GM13976 (cell line): ENCODE data around the gene ZDHHC14.

ENCODE experiments used
- DNase-seq: peaks from one replicate; pipeline ENCODE4 v3.0.0; 2012; ENCODE audit warnings: low spot score
- in situ Hi-C: fragments of 300-500 bp; cut with MboI; formaldehyde crosslinking; loops from one replicate; pipeline ENCODE4 v1.12.0; 2022; ENCODE audit warnings: low sequenced_read_pairs, mixed read lengths, inconsistent platforms; ENCODE audit not compliant: unreplicated experiment
- TF ChIP-seq, protein P1 (sequence below): IDR thresholded peaks from 2 replicates; pipeline ENCODE4 v1.5.1; 2012; ENCODE audit warnings: borderline replicate concordance, mild to moderate bottlenecking; ENCODE audit not compliant: insufficient read depth; ENCODE audit errors: extremely low read depth, missing control alignments, control extremely low read depth

Gene ZDHHC14

DNA sequence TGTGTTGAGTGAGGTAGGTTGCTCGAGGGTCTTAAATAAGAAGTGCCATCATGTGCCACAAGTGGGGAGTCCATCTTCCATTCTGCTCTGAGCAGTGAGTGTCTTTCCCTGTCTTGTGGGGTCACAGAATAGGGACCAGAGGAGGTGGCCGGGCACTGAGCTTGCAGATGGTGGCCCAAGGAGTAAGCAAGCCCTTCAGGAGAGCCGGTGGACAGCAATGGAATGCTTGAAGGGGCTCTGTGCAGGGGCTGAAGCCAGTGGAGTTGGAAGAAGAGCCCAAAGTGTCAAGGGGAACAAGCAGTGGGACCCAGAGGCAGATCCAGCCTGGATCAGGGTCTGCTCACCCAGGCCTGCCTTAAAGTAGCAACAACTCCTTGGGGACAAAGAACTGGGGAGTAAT, 228.6 kb downstream of the ZDHHC14 start:
- TF ChIP-seq, protein P1, sequence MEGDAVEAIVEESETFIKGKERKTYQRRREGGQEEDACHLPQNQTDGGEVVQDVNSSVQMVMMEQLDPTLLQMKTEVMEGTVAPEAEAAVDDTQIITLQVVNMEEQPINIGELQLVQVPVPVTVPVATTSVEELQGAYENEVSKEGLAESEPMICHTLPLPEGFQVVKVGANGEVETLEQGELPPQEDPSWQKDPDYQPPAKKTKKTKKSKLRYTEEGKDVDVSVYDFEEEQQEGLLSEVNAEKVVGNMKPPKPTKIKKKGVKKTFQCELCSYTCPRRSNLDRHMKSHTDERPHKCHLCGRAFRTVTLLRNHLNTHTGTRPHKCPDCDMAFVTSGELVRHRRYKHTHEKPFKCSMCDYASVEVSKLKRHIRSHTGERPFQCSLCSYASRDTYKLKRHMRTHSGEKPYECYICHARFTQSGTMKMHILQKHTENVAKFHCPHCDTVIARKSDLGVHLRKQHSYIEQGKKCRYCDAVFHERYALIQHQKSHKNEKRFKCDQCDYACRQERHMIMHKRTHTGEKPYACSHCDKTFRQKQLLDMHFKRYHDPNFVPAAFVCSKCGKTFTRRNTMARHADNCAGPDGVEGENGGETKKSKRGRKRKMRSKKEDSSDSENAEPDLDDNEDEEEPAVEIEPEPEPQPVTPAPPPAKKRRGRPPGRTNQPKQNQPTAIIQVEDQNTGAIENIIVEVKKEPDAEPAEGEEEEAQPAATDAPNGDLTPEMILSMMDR, result no peak
- in situ Hi-C loops, result no loop called here
- no peak for DNase-seq

DNA sequence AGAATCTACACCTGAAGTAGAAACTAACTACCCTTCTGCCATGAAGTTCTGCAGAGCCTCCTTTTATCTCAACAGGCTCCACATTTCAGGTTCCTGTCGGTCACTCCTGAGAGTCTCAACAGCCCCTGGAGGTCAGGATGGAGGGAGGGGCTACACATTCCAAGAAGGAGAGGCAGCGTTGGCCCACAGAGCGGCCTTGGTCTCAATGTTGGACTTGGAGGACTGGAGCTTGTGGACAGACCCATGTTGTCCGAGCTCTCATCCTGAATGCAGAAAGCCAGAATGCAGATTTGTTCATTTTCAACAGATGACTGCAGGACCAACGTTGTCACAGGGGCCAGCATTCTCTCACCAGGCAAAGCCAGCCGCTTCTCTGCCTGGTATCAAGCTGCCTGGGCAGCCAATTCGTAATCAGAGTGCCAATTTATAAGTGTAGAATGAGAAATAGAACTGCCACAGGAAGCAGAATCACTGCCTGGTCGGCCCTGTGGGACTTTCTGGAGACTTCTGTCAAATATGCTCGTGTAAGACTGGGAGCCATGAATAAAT, 229.5 kb downstream of the ZDHHC14 start:
- in situ Hi-C loops, result no loop called here

DNA sequence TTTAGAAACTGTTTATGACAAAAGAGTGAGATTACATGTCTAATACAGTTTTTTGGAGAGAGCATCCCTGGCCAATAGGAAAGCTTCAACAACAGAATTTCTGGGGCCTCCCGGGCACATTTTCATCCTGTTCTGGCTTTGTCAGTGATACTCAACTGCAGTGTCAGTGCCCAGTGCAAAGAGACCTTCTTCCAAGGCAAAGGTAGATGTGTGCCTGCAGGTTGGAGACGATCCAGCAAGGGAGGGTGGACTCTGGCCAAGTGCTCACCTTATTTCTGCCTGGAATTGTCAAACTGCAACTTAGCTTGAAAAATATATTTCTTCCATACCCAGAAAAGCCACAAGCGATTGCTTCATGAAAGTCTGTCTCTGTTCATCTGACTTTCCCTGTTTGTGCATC, 230.4 kb downstream of the ZDHHC14 start:
- no peak for DNase-seq
- in situ Hi-C loops, result no loop called here
- TF ChIP-seq, protein P1, result no peak

More for the DNA sequence above, 229.5 kb downstream of the ZDHHC14 start:
- no peak for DNase-seq
- TF ChIP-seq, protein P1, result no peak

DNA sequence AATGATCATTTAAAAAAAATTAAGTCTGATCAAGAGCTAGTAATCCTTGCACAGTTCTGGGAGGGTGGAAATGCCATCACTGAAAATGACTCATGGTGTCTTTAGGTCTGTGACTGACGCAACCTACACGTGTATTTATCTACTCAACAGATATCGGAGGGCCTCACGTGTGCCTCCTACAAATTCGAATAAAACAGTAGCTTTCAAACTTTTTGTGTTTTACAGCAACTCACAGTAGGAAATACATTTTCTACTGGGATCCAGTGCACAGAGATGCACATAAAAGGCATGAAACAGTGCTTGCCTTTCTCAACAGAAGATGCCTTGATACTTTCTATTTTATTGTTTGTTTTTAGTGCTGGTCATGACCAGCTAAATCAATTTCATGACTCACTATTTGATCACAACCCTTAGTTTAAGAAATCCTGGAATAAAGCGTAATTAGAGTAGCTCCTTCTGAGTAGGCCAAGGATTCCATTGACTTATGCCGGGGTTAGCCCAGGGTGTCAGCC, 232.1 kb downstream of the ZDHHC14 start:
- DNase-seq, result no peak
- TF ChIP-seq, protein P1, result no peak
- in situ Hi-C loops, result no loop called here

DNA sequence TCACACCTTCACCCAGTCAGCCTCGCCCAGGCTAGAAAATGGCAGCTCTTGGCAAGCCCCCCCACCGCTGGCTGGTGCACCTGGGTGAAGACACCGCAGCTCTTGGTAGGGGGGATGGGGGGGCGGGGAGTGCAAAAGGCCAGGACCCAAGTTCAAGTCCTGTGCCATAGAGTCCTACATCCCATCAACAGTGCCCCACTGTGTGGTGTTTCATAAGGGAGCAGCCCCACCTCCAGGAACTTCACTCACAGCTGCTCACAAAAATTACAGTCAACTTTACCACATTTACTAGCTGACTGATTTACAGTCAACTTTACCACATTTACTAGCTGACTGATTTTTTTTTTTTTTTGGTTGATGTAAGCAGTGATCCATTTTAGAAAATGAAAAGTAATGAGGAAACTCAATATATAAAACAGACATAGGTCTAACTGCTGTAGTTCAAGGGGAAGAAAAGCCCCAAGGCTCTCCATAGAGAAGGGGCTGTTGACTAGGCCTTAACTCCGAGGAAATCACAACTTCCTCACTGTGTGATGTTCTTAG, 233.1 kb downstream of the ZDHHC14 start:
- in situ Hi-C loops, result no loop called here
- TF ChIP-seq, protein P1, result peak; percentile 32
- DNase-seq, result no peak

DNA sequence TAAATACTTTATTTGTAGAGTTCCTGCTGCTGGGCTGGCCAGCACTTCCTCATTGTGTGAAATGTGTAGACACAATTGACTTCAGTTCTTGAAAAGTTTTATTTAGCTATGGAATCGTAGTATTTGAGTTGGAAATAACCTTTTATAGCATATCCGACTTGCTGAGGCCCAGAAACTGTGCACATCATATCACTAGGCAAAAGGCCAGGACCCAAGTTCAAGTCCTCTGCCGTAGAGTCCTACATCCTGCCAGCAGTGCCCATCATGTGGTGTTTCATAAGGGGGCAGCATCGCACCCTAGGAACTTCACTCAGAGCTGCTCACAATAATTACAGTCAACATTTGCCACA, 234.4 kb downstream of the ZDHHC14 start:
- in situ Hi-C loops, result no loop called here
- no peak for DNase-seq
- TF ChIP-seq, protein P1, result no peak
